Esophagus (tissue), 2 donors: ENCODE data around the gene DYNLRB1. TPM values are rescaled to one million over a fixed set of nuclear protein-coding genes. Genes with fewer than 3 reads are reported as not detected.

ENCODE experiments used
- H3K27ac ChIP-seq, 2 donors: one replicate each; pipeline ENCODE4 v1.5.1; 2013; ENCODE audit warnings: low read depth in 2 of 2, mild to moderate bottlenecking in 2 of 2, inconsistent platforms in 1 of 2, low read length in 1 of 2, moderate library complexity in 1 of 2
- H3K27me3 ChIP-seq, 2 donors: one replicate each; pipeline ENCODE4 v1.6.1; 2013; ENCODE audit warnings: low read length in 2 of 2, control low read depth in 1 of 2, mild to moderate bottlenecking in 1 of 2; ENCODE audit not compliant: insufficient read depth in 2 of 2, control insufficient read depth in 1 of 2
- H3K36me3 ChIP-seq, 2 donors: one replicate each; pipeline ENCODE4 v1.6.1; 2013; ENCODE audit warnings: low read length in 1 of 2; ENCODE audit not compliant: control insufficient read depth in 2 of 2, insufficient read depth in 2 of 2
- H3K4me1 ChIP-seq, 2 donors: one replicate each; pipeline ENCODE4 v1.6.1; 2013; ENCODE audit warnings: low read length in 1 of 2; ENCODE audit not compliant: control insufficient read depth in 2 of 2, insufficient read depth in 2 of 2
- H3K4me3 ChIP-seq, 2 donors: one replicate each; pipeline ENCODE4 v1.5.1; 2013; ENCODE audit warnings: low read length in 2 of 2, mild to moderate bottlenecking in 2 of 2, low read depth in 1 of 2, moderate library complexity in 1 of 2
- H3K9me3 ChIP-seq, 2 donors: one replicate each; pipeline ENCODE4 v1.6.1; 2013; ENCODE audit warnings: mild to moderate bottlenecking in 2 of 2, low read depth in 1 of 2, low read length in 1 of 2, moderate library complexity in 1 of 2; ENCODE audit not compliant: control insufficient read depth in 2 of 2, insufficient read depth in 1 of 2
- WGBS, 2 donors: extraction: QIAGEN DNeasy Blood & Tissue Kit; methylation state at CpG; one replicate each; pipeline ENCODE4 v1.1.7; 2013; 5-methylcytosine and 5-hydroxymethylcytosine counted together
- polyA plus RNA-seq, 2 donors: library from polyadenylated mRNA; stranded (reverse); fragments of 200-250 nt; gene quantifications; one replicate each; pipeline ENCODE4 v1.2.3, GENCODE V29; 2013
- donor health status: healthy with polysubstance abuse.
- donor health status: Bipolar disorder and iron deficiency.

DYNLRB1 gene
- polyA plus RNA-seq, 2 donors = 140 to 189 TPM

- H3K4me3 ChIP-seq = no peak overlapping the region
- 44 to 56% methylated on average over 11 of the region's 11 CpGs for WGBS, 2 donors
- peaks cover 3 to 7% of the 10 kb centered on the region in 2 donors for H3K36me3 ChIP-seq
- peak overlapping the region; percentile 64 to 89 for H3K27ac ChIP-seq
- peaks cover 6 to 7% of the 10 kb centered on the region in 2 donors for H3K4me1 ChIP-seq
- no peaks in the 10 kb centered on the region for H3K27me3 ChIP-seq
- no peaks in the 10 kb centered on the region for H3K9me3 ChIP-seq
Observed at GRCh38 chr20:34579191-34579978, 63.2 kb downstream of the DYNLRB1 start.

- Histone ChIP-seq H3K4me1 (peaks cover 6 to 7% of the 10 kb centered on the region in 2 donors), H3K27ac (peak overlapping the region; percentile 64 to 89), H3K36me3 (peaks cover 2 to 7% of the 10 kb centered on the region in 2 donors), H3K9me3 (no peaks in the 10 kb centered on the region), H3K27me3 (no peaks in the 10 kb centered on the region), H3K4me3 (no peak overlapping the region)
- WGBS, 2 donors = 75 to 79% methylated on average over 7 of the region's 7 CpGs
Observed at GRCh38 chr20:34579979-34580940, 64.0 kb downstream of the DYNLRB1 start.

- Histone ChIP-seq H3K27me3 (no peaks in the 10 kb centered on the region), H3K27ac (peak overlapping the region; percentile 63 to 82), H3K9me3 (no peaks in the 10 kb centered on the region), H3K4me3 (no peak overlapping the region), H3K36me3 (peaks cover 2 to 7% of the 10 kb centered on the region in 2 donors), H3K4me1 (peaks cover 6 to 7% of the 10 kb centered on the region in 2 donors)
- 84% methylated on average over 11 of the region's 11 CpGs for WGBS, 2 donors
Observed at GRCh38 chr20:34581341-34582184, 65.3 kb downstream of the DYNLRB1 start.

GRCh38 chr20:34582221-34582620 lies 66.0 kb downstream of the DYNLRB1 start:
- H3K9me3 ChIP-seq = no peaks in the 10 kb centered on the region
- no peaks in the 10 kb centered on the region for H3K27me3 ChIP-seq
- peaks cover 2 to 7% of the 10 kb centered on the region in 2 donors for H3K36me3 ChIP-seq
- no peak overlapping the region for H3K4me3 ChIP-seq
- H3K4me1 ChIP-seq = peaks cover 6 to 7% of the 10 kb centered on the region in 2 donors
- 79 to 83% methylated on average over 4 of the region's 4 CpGs for WGBS, 2 donors
- H3K27ac ChIP-seq = peak overlapping the region; percentile 63 to 82

- Histone ChIP-seq H3K4me1 (peaks cover 6 to 7% of the 10 kb centered on the region in 2 donors), H3K27me3 (no peaks in the 10 kb centered on the region), H3K36me3 (peaks cover 2 to 7% of the 10 kb centered on the region in 2 donors), H3K9me3 (no peaks in the 10 kb centered on the region), H3K4me3 (no peak overlapping the region), H3K27ac (peak overlapping the region; percentile 63 to 86)
- 80 to 87% methylated on average over 4 of the region's 4 CpGs for WGBS, 2 donors
Observed at GRCh38 chr20:34582911-34583310, 66.7 kb downstream of the DYNLRB1 start.

- WGBS, 2 donors = 82 to 84% methylated on average over 6 of the region's 6 CpGs
Observed at GRCh38 chr20:34583544-34583943, 67.3 kb downstream of the DYNLRB1 start.

GRCh38 chr20:34585019-34585418 lies 68.8 kb downstream of the DYNLRB1 start:
- Histone ChIP-seq H3K27me3 (no peaks in the 10 kb centered on the region), H3K36me3 (peaks cover 2 to 7% of the 10 kb centered on the region in 2 donors), H3K27ac (no peak overlapping the region), H3K4me1 (peaks cover 4 to 7% of the 10 kb centered on the region in 2 donors), H3K4me3 (no peak overlapping the region), H3K9me3 (no peaks in the 10 kb centered on the region)
- 97 to 99% methylated on average over 5 of the region's 5 CpGs for WGBS, 2 donors

More at GRCh38 chr20:34583544-34583943, 67.3 kb downstream of the DYNLRB1 start:
- Histone ChIP-seq H3K27me3 (no peaks in the 10 kb centered on the region), H3K4me3 (no peak overlapping the region), H3K36me3 (peaks cover 2 to 7% of the 10 kb centered on the region in 2 donors), H3K4me1 (peaks cover 6 to 7% of the 10 kb centered on the region in 2 donors), H3K27ac (peak overlapping the region; percentile 53 to 86), H3K9me3 (no peaks in the 10 kb centered on the region)

GRCh38 chr20:34586488-34587163 lies 70.4 kb downstream of the DYNLRB1 start:
- Histone ChIP-seq H3K27me3 (no peaks in the 10 kb centered on the region), H3K4me1 (peaks cover 2 to 3% of the 10 kb centered on the region in 2 donors), H3K36me3 (peaks cover 0 to 7% of the 10 kb centered on the region in 2 donors), H3K27ac (no peak overlapping the region), H3K4me3 (no peak overlapping the region), H3K9me3 (no peaks in the 10 kb centered on the region)
- 88 to 90% methylated on average over 9 of the region's 9 CpGs for WGBS, 2 donors
